Measurements from ENCODE around the gene ARAP1.

Gene ARAP1

GRCh38 chr11:72705442-72706365 lies 46.5 kb downstream of the ARAP1 start:
- no peak for DNase-seq (ENCODE audit: low read depth in 2 of 3, low spot score in 2 of 3)

- DNase-seq (ENCODE audit: low read depth in 2 of 3, low spot score in 2 of 3): no peak
Measured at GRCh38 chr11:72704783-72705265, 47.4 kb downstream of the ARAP1 start.

GRCh38 chr11:72704028-72704782 lies 48.0 kb downstream of the ARAP1 start:
- DNase-seq (ENCODE audit: low read depth in 2 of 3, low spot score in 2 of 3): no peak

- no peak for DNase-seq (ENCODE audit: low read depth in 2 of 3, low spot score in 2 of 3)
Measured at GRCh38 chr11:72703267-72704008, 48.8 kb downstream of the ARAP1 start.

- DNase-seq (ENCODE audit: low read depth in 2 of 3, low spot score in 2 of 3): no peak
Measured at GRCh38 chr11:72702577-72703241, 49.5 kb downstream of the ARAP1 start.

- DNase-seq (ENCODE audit: low read depth in 2 of 3, low spot score in 2 of 3): no peak
Measured at GRCh38 chr11:72702096-72702495, 50.1 kb downstream of the ARAP1 start.

- no peak for DNase-seq (ENCODE audit: low read depth in 2 of 3, low spot score in 2 of 3)
Measured at GRCh38 chr11:72701466-72701865, 50.7 kb downstream of the ARAP1 start.

GRCh38 chr11:72700146-72700545 lies 52.1 kb downstream of the ARAP1 start:
- DNase-seq (ENCODE audit: low read depth in 2 of 3, low spot score in 2 of 3): no peak

GRCh38 chr11:72697814-72698213 lies 54.4 kb downstream of the ARAP1 start:
- no peak for DNase-seq (ENCODE audit: low read depth in 2 of 3, low spot score in 2 of 3)

- DNase-seq (ENCODE audit: low read depth in 2 of 3, low spot score in 2 of 3): no peak
Measured at GRCh38 chr11:72696866-72697700, 55.1 kb downstream of the ARAP1 start.

GRCh38 chr11:72695354-72695753 lies 56.9 kb downstream of the ARAP1 start:
- DNase-seq (ENCODE audit: low read depth in 2 of 3, low spot score in 2 of 3): no peak

GRCh38 chr11:72693271-72693968 lies 58.8 kb downstream of the ARAP1 start:
- DNase-seq (ENCODE audit: low read depth in 2 of 3, low spot score in 2 of 3): no peak

- no peak for DNase-seq (ENCODE audit: low read depth in 2 of 3, low spot score in 2 of 3)
Measured at GRCh38 chr11:72692498-72693237, 59.5 kb downstream of the ARAP1 start.

GRCh38 chr11:72690166-72690565 lies 62.0 kb downstream of the ARAP1 start:
- no peak for DNase-seq (ENCODE audit: low read depth in 2 of 3, low spot score in 2 of 3)

- DNase-seq (ENCODE audit: low read depth in 2 of 3, low spot score in 2 of 3): no peak
Measured at GRCh38 chr11:72688929-72689328, 63.3 kb downstream of the ARAP1 start.

GRCh38 chr11:72688486-72688885 lies 63.7 kb downstream of the ARAP1 start:
- no peak for DNase-seq (ENCODE audit: low read depth in 2 of 3, low spot score in 2 of 3)

GRCh38 chr11:72687326-72687725 lies 64.9 kb downstream of the ARAP1 start:
- no peak for DNase-seq (ENCODE audit: low read depth in 2 of 3, low spot score in 2 of 3)

GRCh38 chr11:72686639-72687220 lies 65.5 kb downstream of the ARAP1 start:
- no peak for DNase-seq (ENCODE audit: low read depth in 2 of 3, low spot score in 2 of 3)
